ENCODE results near the gene AP2A1.

Gene AP2A1

DNA sequence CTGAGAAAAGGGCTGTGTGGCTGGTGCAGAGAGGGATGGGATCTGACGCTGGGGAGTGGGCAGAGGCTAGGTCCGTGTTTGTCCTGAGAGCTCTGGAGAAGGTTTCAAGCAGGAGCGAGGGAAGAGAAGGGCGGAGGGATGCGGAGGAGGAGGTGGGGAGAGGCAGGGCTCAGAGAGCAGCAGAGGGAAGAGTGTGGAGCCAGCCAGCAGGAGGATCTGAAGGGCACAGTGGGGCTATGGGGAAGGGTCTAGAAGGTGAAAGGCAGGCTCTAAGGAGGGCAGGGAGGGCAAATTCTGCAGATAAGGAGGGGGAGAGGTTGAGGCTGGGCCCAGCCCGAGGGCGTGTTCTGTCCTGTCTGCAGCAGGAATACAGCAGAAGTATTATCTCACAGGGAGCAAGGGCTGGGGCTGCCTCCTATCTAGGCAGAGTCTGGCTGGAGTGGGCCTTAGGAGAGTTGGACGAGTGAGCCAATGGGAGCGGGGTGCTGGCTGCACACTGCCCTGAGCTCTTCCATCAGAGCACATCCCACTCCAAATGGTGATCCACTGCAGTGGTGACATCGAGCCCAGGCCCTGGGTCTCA, 6.1 kb downstream of the AP2A1 start:
- Histone ChIP-seq H3K27me3 (ENCODE audit: insufficient read depth, low read depth, severe bottlenecking) (no peaks in the 10 kb centered on the region), H3K4me3 (ENCODE audit: low read depth, low read length) (no peak overlapping the region), H3K36me3 (no peaks in the 10 kb centered on the region; the same call in 1 of the 2 replicates), H3K27ac (no peak overlapping the region), H3K9me3 (ENCODE audit: severe bottlenecking) (no peaks in the 10 kb centered on the region)
- DNase-seq, result no peak
- TF ChIP-seq, protein P1, sequence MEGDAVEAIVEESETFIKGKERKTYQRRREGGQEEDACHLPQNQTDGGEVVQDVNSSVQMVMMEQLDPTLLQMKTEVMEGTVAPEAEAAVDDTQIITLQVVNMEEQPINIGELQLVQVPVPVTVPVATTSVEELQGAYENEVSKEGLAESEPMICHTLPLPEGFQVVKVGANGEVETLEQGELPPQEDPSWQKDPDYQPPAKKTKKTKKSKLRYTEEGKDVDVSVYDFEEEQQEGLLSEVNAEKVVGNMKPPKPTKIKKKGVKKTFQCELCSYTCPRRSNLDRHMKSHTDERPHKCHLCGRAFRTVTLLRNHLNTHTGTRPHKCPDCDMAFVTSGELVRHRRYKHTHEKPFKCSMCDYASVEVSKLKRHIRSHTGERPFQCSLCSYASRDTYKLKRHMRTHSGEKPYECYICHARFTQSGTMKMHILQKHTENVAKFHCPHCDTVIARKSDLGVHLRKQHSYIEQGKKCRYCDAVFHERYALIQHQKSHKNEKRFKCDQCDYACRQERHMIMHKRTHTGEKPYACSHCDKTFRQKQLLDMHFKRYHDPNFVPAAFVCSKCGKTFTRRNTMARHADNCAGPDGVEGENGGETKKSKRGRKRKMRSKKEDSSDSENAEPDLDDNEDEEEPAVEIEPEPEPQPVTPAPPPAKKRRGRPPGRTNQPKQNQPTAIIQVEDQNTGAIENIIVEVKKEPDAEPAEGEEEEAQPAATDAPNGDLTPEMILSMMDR (IDR thresholded peaks at IDR 0.05; ENCODE audit: low read depth, low read length), result no peak

DNA sequence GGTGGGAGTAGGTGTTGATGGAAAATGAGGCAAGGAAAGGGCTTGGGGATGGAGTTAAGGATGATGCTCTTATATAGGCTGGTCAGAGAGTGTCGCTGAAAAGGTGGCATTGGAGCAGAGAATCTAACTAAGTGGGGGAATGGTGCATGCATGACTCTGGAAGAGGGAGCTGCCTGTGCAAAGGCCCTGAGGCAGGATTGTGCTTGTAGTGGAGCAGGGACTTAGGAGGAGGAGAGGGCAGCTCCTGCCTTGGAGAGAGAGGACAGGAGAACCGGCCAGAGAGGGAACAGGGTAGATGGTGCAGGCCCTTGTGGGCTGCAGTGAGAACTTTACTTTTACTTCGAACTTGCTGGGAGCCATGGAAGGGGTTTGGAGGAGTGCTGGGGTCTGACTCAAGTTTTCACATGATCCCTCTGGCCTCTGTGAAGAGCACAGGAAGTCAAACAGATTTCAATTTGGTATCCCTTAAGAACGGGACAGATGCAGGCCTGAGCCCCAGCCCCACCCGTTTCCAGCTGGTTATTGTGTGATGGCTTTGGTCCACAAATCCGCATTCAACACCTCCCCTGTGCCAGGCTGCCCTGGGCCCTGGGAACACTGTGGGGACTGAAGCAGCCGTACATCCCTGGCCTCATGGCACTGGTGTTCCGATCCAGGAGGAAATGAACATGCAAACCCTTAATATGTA, 7.0 kb downstream of the AP2A1 start:
- H3K9me3 ChIP-seq (ENCODE audit: severe bottlenecking), result no peaks in the 10 kb centered on the region
- no peak overlapping the region for H3K27ac ChIP-seq
- no peaks in the 10 kb centered on the region; the same call in 1 of the 2 replicates for H3K36me3 ChIP-seq
- H3K27me3 ChIP-seq (ENCODE audit: insufficient read depth, low read depth, severe bottlenecking), result no peaks in the 10 kb centered on the region
- no peak overlapping the region for H3K4me3 ChIP-seq (ENCODE audit: low read depth, low read length)
- TF ChIP-seq, protein P1 (IDR thresholded peaks at IDR 0.05; ENCODE audit: low read depth, low read length), result no peak
- DNase-seq, result no peak

DNA sequence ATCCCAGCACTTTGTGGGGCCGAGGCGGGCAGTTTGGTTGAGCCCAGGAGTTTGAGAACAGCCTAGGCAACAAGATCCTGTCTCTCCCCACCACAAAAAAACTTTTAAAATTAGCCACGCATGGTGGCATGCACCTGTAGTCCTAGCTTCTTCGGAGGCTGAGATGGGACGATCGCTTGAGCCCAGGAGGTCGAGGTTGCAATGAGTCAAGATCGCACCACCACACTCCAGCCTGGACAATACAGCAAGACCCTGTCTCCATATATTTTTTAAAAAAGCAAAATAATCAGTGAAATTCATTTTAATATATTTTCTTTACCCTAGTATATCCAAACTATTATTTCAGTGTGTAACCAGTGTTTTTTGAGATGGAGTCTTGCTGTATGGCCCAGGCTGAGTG, 8.2 kb downstream of the AP2A1 start:
- TF ChIP-seq, protein P1 (IDR thresholded peaks at IDR 0.05; ENCODE audit: low read depth, low read length), result no peak
- H3K36me3 ChIP-seq, result no peaks in the 10 kb centered on the region; the same call in 1 of the 2 replicates
- no peaks in the 10 kb centered on the region for H3K9me3 ChIP-seq (ENCODE audit: severe bottlenecking)
- H3K27ac ChIP-seq, result no peak overlapping the region
- DNase-seq, result no peak
- no peaks in the 10 kb centered on the region for H3K27me3 ChIP-seq (ENCODE audit: insufficient read depth, low read depth, severe bottlenecking)
- no peak overlapping the region for H3K4me3 ChIP-seq (ENCODE audit: low read depth, low read length)

DNA sequence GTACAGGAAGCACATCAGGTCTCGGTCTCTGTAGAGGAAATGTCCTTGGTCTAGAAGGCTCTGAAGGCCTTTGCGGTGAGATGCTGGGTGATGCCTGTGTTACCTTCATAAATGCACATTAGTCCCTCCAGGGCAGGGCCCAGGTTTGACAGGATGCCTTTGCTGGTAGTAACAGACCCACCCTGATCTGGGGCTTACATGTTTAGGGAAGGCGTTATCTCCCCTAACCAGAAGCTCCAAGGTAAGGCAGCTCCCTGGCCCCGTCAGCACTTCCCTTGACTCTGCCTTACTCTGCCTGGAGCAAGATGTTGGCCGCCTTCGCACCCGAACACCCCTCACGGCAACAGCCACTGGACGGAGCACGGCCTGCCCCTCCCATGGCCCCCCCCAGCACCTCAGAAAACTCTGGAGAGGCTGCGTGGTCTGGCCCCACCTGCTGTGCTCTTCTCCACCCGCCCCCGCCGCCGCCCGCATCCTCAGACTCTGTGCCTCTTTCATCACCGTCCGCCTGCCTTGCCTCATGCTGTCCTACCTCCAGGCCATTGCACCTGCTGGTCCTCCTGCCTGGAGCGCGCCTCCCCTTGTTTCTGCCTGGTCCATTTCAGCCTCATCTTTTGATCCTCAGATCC, 9.1 kb downstream of the AP2A1 start:
- Histone ChIP-seq H3K27me3 (ENCODE audit: insufficient read depth, low read depth, severe bottlenecking) (no peaks in the 10 kb centered on the region), H3K9me3 (ENCODE audit: severe bottlenecking) (no peaks in the 10 kb centered on the region), H3K36me3 (no peaks in the 10 kb centered on the region; the same call in 1 of the 2 replicates), H3K4me3 (ENCODE audit: low read depth, low read length) (no peak overlapping the region), H3K27ac (no peak overlapping the region)
- TF ChIP-seq, protein P1 (IDR thresholded peaks at IDR 0.05; ENCODE audit: low read depth, low read length), result no peak
- DNase-seq, result no peak

DNA sequence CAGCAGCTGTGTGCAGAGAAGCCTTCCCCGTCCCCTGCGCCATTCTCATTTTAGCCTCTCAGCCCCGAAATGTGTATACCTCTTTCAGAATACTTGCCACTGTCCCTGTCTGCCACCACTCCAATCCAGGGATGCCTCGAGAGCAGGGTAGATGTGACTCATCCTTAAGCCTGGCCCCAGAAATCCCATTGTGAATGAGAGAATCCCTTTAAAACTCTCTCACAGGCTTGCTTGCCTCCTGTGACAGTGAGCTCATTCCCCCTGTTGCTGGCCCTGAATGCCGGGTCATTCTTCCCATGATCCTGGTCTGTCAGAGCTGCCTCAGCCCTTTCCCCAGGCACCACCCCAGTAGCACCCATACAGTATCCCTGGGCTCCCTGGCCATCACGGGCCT, 9.6 kb downstream of the AP2A1 start:
- no peak for DNase-seq
- Histone ChIP-seq H3K27ac (no peak overlapping the region), H3K36me3 (no peaks in the 10 kb centered on the region; the same call in 1 of the 2 replicates), H3K4me3 (ENCODE audit: low read depth, low read length) (no peak overlapping the region), H3K9me3 (ENCODE audit: severe bottlenecking) (no peaks in the 10 kb centered on the region), H3K27me3 (ENCODE audit: insufficient read depth, low read depth, severe bottlenecking) (no peaks in the 10 kb centered on the region)
- TF ChIP-seq, protein P1 (IDR thresholded peaks at IDR 0.05; ENCODE audit: low read depth, low read length), result no peak

Data from WERI-Rb-1 (cell line).